HCT116 (cell line): ENCODE data around the gene TBC1D19. TPM values are rescaled to one million over a fixed set of nuclear protein-coding genes. Genes with fewer than 3 reads are reported as not detected.

Experiments used
- ATAC-seq: fragments of 200-7000 bp; cut with Tn5 transposase; 2 replicates; pipeline ENCODE4 v1.9.1; 2020; ENCODE audit warnings: mild to moderate bottlenecking, moderate library complexity
- BruUV-seq: library from RNA; stranded (reverse); fragments of 400-500 nt; replicated peaks from 2 replicates; lab custom pipeline; 2021; lab: Mats Ljungman, UMichigan
- CTCF ChIA-PET: fragments of 300-600 bp; sonication (Branson Sonifier 250); formaldehyde crosslinking; loops from one replicate; lab custom pipeline; 2021; ENCODE audit warnings: antibody characterized with exemption; lab: Charles Lee
- POLR2A ChIA-PET: fragments of 300-600, 350-600 bp; sonication (Branson Sonifier 250); formaldehyde crosslinking; loops from one replicate; lab custom pipeline; 2021; ENCODE audit warnings: antibody characterized with exemption; lab: Charles Lee
- RAD21 ChIA-PET, 2 experiments: fragments of 300-600 bp; sonication (Branson Sonifier 250); formaldehyde crosslinking; loops; one replicate each; lab custom pipeline; 2023; ENCODE audit warnings: low total read pairs in 2 of 2; ENCODE audit not compliant: uncharacterized antibody in 2 of 2, unreplicated experiment in 2 of 2, low non-redundant PET in 1 of 2; lab: Charles Lee
- DNase-seq: peaks from one replicate; pipeline ENCODE4 v3.0.0-alpha.2; 2010; ENCODE audit warnings: low read depth, low spot score
- H2AFZ ChIP-seq: fragments of 200-600 bp; shearing (Covaris generic), sonication (generic); 2 replicates; pipeline ENCODE4 v1.6.1; 2017; ENCODE audit warnings: low read depth, mixed run types, mixed read lengths, antibody characterized with exemption, low read length; ENCODE audit not compliant: poor library complexity, severe bottlenecking
- H3K27ac ChIP-seq: 2 replicates; pipeline ENCODE4 v1.5.1; 2012; ENCODE audit warnings: low read depth, low read length
- H3K27me3 ChIP-seq: fragments of 200-600 bp; sonication (generic); 2 replicates; pipeline ENCODE4 v1.6.1; 2016; ENCODE audit warnings: mixed run types, low read length, mixed read lengths; ENCODE audit not compliant: insufficient read depth
- H3K36me3 ChIP-seq, 2 experiments: fragments of 200-500 bp in 1 of 2; fragments of 200-600 bp in 1 of 2; sonication (Bioruptor generic) in 1 of 2; sonication (generic) in 1 of 2; 2 replicates each; pipeline versions ENCODE4 v1.5.1 to v1.6.1; 2014 to 2016; ENCODE audit warnings: low read length in 2 of 2, inconsistent platforms in 1 of 2, mixed read lengths in 1 of 2, mixed run types in 1 of 2; ENCODE audit not compliant: insufficient read depth in 2 of 2, control insufficient read depth in 1 of 2
- H3K4me1 ChIP-seq, 2 experiments: fragments of 200-600 bp in 1 of 2; sonication (generic) in 1 of 2; 2 replicates each; pipeline versions ENCODE4 v1.5.1 to v1.6.1; 2012 to 2017; ENCODE audit warnings: low read length in 2 of 2, inconsistent platforms in 1 of 2, mild to moderate bottlenecking in 1 of 2, mixed read lengths in 1 of 2, mixed run types in 1 of 2, moderate library complexity in 1 of 2; ENCODE audit not compliant: insufficient read depth in 2 of 2, control insufficient read depth in 1 of 2
- H3K4me2 ChIP-seq: fragments of 200-600 bp; sonication (generic); 2 replicates; pipeline ENCODE4 v1.6.1; 2017; ENCODE audit warnings: mixed run types, low read length, mixed read lengths
- H3K4me3 ChIP-seq, 2 experiments: fragments of 200-600 bp in 1 of 2; sonication (generic) in 1 of 2; replicated peaks in 1 of 2; 2 replicates each; pipeline ENCODE4 v1.5.1; 2011 to 2016; ENCODE audit warnings: low read length in 2 of 2, control low read depth in 1 of 2, low read depth in 1 of 2, mild to moderate bottlenecking in 1 of 2, mixed read lengths in 1 of 2, mixed run types in 1 of 2
- H3K79me2 ChIP-seq: fragments of 200-600 bp; sonication (generic); 2 replicates; pipeline ENCODE4 v1.6.1; 2017; ENCODE audit warnings: mild to moderate bottlenecking, mixed run types, low read length, moderate library complexity, mixed read lengths; ENCODE audit not compliant: insufficient read depth
- H3K9ac ChIP-seq: fragments of 200-600 bp; sonication (generic); 2 replicates; pipeline ENCODE4 v1.6.1; 2016; ENCODE audit warnings: low read length, mixed read lengths
- H3K9me2 ChIP-seq: fragments of 200-600 bp; sonication (generic), shearing (Covaris generic); 2 replicates; pipeline ENCODE4 v1.6.1; 2017; ENCODE audit warnings: mixed run types, mild to moderate bottlenecking, moderate library complexity; ENCODE audit not compliant: insufficient read depth
- H3K9me3 ChIP-seq, 2 experiments: fragments of 200-500 bp in 1 of 2; fragments of 200-600 bp in 1 of 2; sonication (Bioruptor generic) in 1 of 2; sonication (generic) in 1 of 2; 2 replicates each; pipeline ENCODE4 v1.6.1; 2014 to 2017; ENCODE audit warnings: low read length in 2 of 2, mixed read lengths in 2 of 2, inconsistent platforms in 1 of 2, low read depth in 1 of 2, mild to moderate bottlenecking in 1 of 2, mixed run types in 1 of 2, moderate library complexity in 1 of 2; ENCODE audit not compliant: control insufficient read depth in 1 of 2, insufficient read depth in 1 of 2
- H4K20me1 ChIP-seq: fragments of 200-600 bp; sonication (generic), shearing (Covaris generic); 2 replicates; pipeline ENCODE4 v1.6.1; 2017; ENCODE audit warnings: mixed run types, mild to moderate bottlenecking, moderate library complexity; ENCODE audit not compliant: insufficient read depth
- CBX3 ChIP-seq: IDR thresholded peaks from 2 replicates; pipeline ENCODE4 v1.6.1; 2012; ENCODE audit warnings: low read depth
- CEBPB ChIP-seq: IDR thresholded peaks from 2 replicates; pipeline ENCODE4 v1.6.1; 2012; ENCODE audit warnings: low read depth
- CTCF ChIP-seq, 3 experiments: fragments of 200-600 bp in 1 of 3; sonication (generic) in 1 of 3; IDR thresholded peaks in 2 of 3; conservative IDR thresholded peaks in 1 of 3; 2 replicates each; pipeline ENCODE4 v1.5.1; 2012 to 2017; ENCODE audit warnings: low read depth in 2 of 3, low read length in 2 of 3, antibody characterized with exemption in 1 of 3, borderline replicate concordance in 1 of 3, control low read depth in 1 of 3, mild to moderate bottlenecking in 1 of 3, mixed read lengths in 1 of 3, mixed run types in 1 of 3, moderate library complexity in 1 of 3; ENCODE audit not compliant: insufficient read depth in 1 of 3
- EGR1 ChIP-seq: IDR thresholded peaks from 2 replicates; pipeline ENCODE4 v1.6.1; 2012; ENCODE audit warnings: low read depth
- ELF1 ChIP-seq: IDR thresholded peaks from 2 replicates; pipeline ENCODE4 v1.6.1; 2012; ENCODE audit warnings: low read depth, borderline replicate concordance
- EZH2 ChIP-seq: fragments of 200-600 bp; sonication (generic); IDR thresholded peaks from 2 replicates; pipeline ENCODE4 v1.6.1; 2017; ENCODE audit warnings: antibody characterized with exemption, mixed run types
- FOSL1 ChIP-seq: IDR thresholded peaks from 2 replicates; pipeline ENCODE4 v1.6.1; 2012; ENCODE audit warnings: low read depth
- RAD21 ChIP-seq: IDR thresholded peaks from 2 replicates; pipeline ENCODE4 v1.6.1; 2012; ENCODE audit warnings: low read depth, mild to moderate bottlenecking
- SP1 ChIP-seq: IDR thresholded peaks from 2 replicates; pipeline ENCODE4 v1.6.1; 2012; ENCODE audit warnings: low read depth
- SRF ChIP-seq: IDR thresholded peaks from 2 replicates; pipeline ENCODE4 v1.6.1; 2012; ENCODE audit warnings: low read depth
- TCF7L2 ChIP-seq: IDR thresholded peaks from 2 replicates; pipeline ENCODE4 v1.7.0; 2011; ENCODE audit warnings: borderline replicate concordance, inconsistent platforms; ENCODE audit not compliant: insufficient read depth, insufficient read length; ENCODE audit errors: extremely low read depth
- YY1 ChIP-seq: IDR thresholded peaks from 2 replicates; pipeline ENCODE4 v1.6.1; 2011; ENCODE audit warnings: low read length, low read depth, moderate library complexity, mild to moderate bottlenecking; ENCODE audit not compliant: insufficient replicate concordance; ENCODE audit errors: extremely low read depth
- ZFX ChIP-seq: fragments of 450-650 bp; IDR thresholded peaks from 2 replicates; pipeline ENCODE4 v1.6.1; 2017
- ZNF274 ChIP-seq: fragments of 200-500 bp; sonication (Bioruptor generic); IDR thresholded peaks from 2 replicates; pipeline ENCODE4 v1.6.1; 2014; ENCODE audit warnings: mild to moderate bottlenecking, low read depth, low read length, inconsistent platforms
- intact Hi-C: fragments of 100-400 bp; cut with micrococcal nuclease; formaldehyde crosslinking; loops from 2 replicates; pipeline ENCODE4 v1.10.0; 2022
- total RNA-seq: library from RNA; stranded (reverse); gene quantifications from one replicate; pipeline ENCODE4 v1.2.1, GENCODE V29; 2021; ENCODE audit not compliant: unreplicated experiment
- TF ChIP-seq, protein P1 (sequence below): IDR thresholded peaks from 2 replicates; pipeline ENCODE4 v1.6.1; 2012

TBC1D19 gene
- total RNA-seq, 1 experiment from 2014 or later, result 25.4 TPM

GRCh38 chr4:26782830-26783202 is 198.9 kb downstream of the TBC1D19 start:
- ChIA-PET RAD21 (no interaction called here), CTCF (no interaction called here), POLR2A (no interaction called here)
- Histone ChIP-seq H4K20me1 (no peaks in the 10 kb centered on the region), H3K27me3 (no peaks in the 10 kb centered on the region), H3K9me2 (no peaks in the 10 kb centered on the region), H3K9me3 (no peaks in the 10 kb centered on the region), H2AFZ (no peak overlapping the region), H3K9ac (no peak overlapping the region), H3K27ac (no peak overlapping the region), H3K4me3 (no peak overlapping the region), H3K79me2 (no peaks in the 10 kb centered on the region), H3K4me1 (peaks cover 11 to 31% of the 10 kb centered on the region in 2 experiments), H3K36me3 (no peaks in the 10 kb centered on the region), H3K4me2 (no peak overlapping the region)
- no TSS peak for BruUV-seq
- TF ChIP-seq CEBPB, result no peak
- TF ChIP-seq, protein P1, sequence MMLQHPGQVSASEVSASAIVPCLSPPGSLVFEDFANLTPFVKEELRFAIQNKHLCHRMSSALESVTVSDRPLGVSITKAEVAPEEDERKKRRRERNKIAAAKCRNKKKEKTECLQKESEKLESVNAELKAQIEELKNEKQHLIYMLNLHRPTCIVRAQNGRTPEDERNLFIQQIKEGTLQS, result no peak
- TF ChIP-seq CBX3, result no peak
- TF ChIP-seq FOSL1, result no peak
- no peak for TF ChIP-seq EZH2
- no peak for TF ChIP-seq ZFX
- TF ChIP-seq EGR1, result no peak
- TF ChIP-seq SP1, result no peak
- TF ChIP-seq RAD21, result no peak
- TF ChIP-seq ELF1, result no peak
- TF ChIP-seq SRF, result no peak
- no peak for TF ChIP-seq TCF7L2
- no peak for TF ChIP-seq ZNF274
- TF ChIP-seq CTCF (IDR thresholded peaks at IDR 0.05 in 2 of 3, conservative IDR thresholded peaks at IDR 0.05 in 1 of 3; ENCODE audit: borderline replicate concordance in 1 of 3, insufficient read depth in 1 of 3, low read depth in 2 of 3, low read length in 2 of 3), result no peak
- no peak for TF ChIP-seq YY1
- ATAC-seq, result no peak
- intact Hi-C loops, result no loop called here
- DNase-seq, result no peak
